Right lobe of liver (tissue), 6 donors: ENCODE results near the gene CNOT6. TPM values are rescaled to one million over a fixed set of nuclear protein-coding genes. Genes with fewer than 3 reads are reported as not detected.

Experiments
- ATAC-seq, 4 donors: fragments of 200-7000 bp; cut with Tn5 transposase; one replicate each; pipeline ENCODE4 v1.9.1; 2020; ENCODE audit warnings: mild to moderate bottlenecking in 4 of 4, moderate library complexity in 4 of 4
- DNase-seq, 3 donors: peaks; one replicate each; pipeline ENCODE4 v3.0.0-alpha.2; 2020
- H3K27ac ChIP-seq, 3 donors: fragments of 200-600 bp; one replicate each; pipeline ENCODE4 v1.8.0; 2022
- H3K27me3 ChIP-seq, 2 donors: fragments of 200-600 bp; one replicate each; pipeline ENCODE4 v1.8.0; 2022
- H3K36me3 ChIP-seq, 4 donors: fragments of 200-600 bp; sonication (generic) in 1 of 4; one replicate each; pipeline versions ENCODE4 v1.5.1 to v1.8.0; 2017 to 2022; ENCODE audit warnings: control low read depth in 1 of 4
- H3K4me1 ChIP-seq, 4 donors: fragments of 200-600 bp; sonication (generic) in 1 of 4; one replicate each; pipeline versions ENCODE4 v1.5.1 to v1.8.0; 2017 to 2022; ENCODE audit warnings: control low read depth in 1 of 4
- H3K4me3 ChIP-seq, 3 donors: fragments of 200-600 bp; one replicate each; pipeline ENCODE4 v1.8.0; 2022
- H3K9me3 ChIP-seq, 4 donors: fragments of 200-600 bp; sonication (generic) in 1 of 4; one replicate each; pipeline versions ENCODE4 v1.5.1 to v1.8.0; 2017 to 2022; ENCODE audit warnings: control low read depth in 1 of 4
- POLR2A ChIP-seq: fragments of 450-650 bp; IDR thresholded peaks from one replicate; pipeline ENCODE4 v1.6.1; 2017; ENCODE audit warnings: antibody characterized with exemption, mild to moderate bottlenecking
- WGBS: methylation state at CpG from one replicate; pipeline ENCODE4 v1.1.6; 2018; ENCODE audit warnings: low coverage, low lambda C conversion rate; ENCODE audit not compliant: insufficient coverage; ENCODE audit errors: missing lambda C conversion rate; 5-methylcytosine and 5-hydroxymethylcytosine counted together
- intact Hi-C, 2 donors: fragments of 100-400 bp; cut with DNase I; formaldehyde crosslinking; loops; one replicate each; pipeline versions ENCODE4 v1.11.2 to v1.14.1; 2022
- total RNA-seq, 6 experiments: library from RNA; depleted of rRNA in 2 of 6; stranded (reverse); fragments of >200 nt in 2 of 6; fragmentation: NEBNext Ultra II Directional in 3 of 6; extraction: Animal tissue kit (Norgen Biotek cat#: 25700) in 3 of 6; gene quantifications; one replicate each; pipeline versions ENCODE4 v1.1.0 to v1.2.4, GENCODE V29; 2016 to 2023
- TF ChIP-seq, protein P1 (sequence below), 4 donors: fragments of 200-600 bp in 3 of 4; fragments of 450-650 bp in 1 of 4; IDR thresholded peaks; one replicate each; pipeline versions ENCODE4 v1.5.1 to v1.8.0; 2016 to 2022; ENCODE audit warnings: antibody characterized with exemption in 4 of 4, mild to moderate bottlenecking in 2 of 4
- donor health status: DM: no; HTN: yes; CAD: no.
- donor health status: DM: no; HTN: no; CAD: no.
- donor health status: DM: no; HTN: no; CAD: no.
- donor health status: DM: no; HTN: yes; CAD: no.
- donor health status: DM: no; HTN: yes; CAD: no.

CNOT6 gene
- total RNA-seq, 6 experiments from 2014 or later, result 4.8 to 8.8 (median 5.3) TPM

DNA sequence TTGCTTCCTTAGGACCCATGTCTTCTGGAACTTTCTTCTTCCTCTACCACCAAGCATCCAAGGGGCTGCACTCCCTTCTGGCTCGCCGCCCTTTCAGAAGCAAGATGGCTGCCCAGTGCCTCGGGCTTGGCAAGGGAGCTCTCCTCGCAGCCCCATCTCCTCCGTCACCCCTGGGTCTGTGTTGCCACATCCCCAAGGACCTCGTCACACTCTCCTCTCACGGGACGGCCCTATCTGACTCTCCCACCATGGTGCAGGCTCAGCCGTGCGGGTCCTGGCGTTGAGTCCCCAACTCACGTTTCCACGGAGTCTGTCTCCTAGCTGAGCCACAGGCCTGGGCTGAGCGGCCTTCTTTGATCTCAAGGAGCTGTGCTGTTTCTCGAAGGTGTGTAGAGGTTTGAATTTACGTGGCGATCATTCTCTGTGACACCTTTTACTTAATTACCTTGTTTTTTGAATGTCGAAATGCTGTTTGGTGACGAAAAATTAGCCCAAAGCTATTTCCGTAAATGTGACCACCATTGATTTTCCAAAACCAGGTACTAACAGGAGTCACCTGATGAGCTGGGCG, 112.1 kb downstream of the CNOT6 start:
- WGBS, result 64% methylated on average over 14 of the region's 21 CpGs
- intact Hi-C loops, result no loop called here
- H3K27ac ChIP-seq, result no peak overlapping the region
- no peak overlapping the region for H3K4me3 ChIP-seq
- no peak for TF ChIP-seq POLR2A
- TF ChIP-seq, protein P1, sequence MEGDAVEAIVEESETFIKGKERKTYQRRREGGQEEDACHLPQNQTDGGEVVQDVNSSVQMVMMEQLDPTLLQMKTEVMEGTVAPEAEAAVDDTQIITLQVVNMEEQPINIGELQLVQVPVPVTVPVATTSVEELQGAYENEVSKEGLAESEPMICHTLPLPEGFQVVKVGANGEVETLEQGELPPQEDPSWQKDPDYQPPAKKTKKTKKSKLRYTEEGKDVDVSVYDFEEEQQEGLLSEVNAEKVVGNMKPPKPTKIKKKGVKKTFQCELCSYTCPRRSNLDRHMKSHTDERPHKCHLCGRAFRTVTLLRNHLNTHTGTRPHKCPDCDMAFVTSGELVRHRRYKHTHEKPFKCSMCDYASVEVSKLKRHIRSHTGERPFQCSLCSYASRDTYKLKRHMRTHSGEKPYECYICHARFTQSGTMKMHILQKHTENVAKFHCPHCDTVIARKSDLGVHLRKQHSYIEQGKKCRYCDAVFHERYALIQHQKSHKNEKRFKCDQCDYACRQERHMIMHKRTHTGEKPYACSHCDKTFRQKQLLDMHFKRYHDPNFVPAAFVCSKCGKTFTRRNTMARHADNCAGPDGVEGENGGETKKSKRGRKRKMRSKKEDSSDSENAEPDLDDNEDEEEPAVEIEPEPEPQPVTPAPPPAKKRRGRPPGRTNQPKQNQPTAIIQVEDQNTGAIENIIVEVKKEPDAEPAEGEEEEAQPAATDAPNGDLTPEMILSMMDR (IDR thresholded peaks at IDR 0.05), result no peak
- no peaks in the 10 kb centered on the region for H3K27me3 ChIP-seq
- no peaks in the 10 kb centered on the region for H3K9me3 ChIP-seq
- DNase-seq, result peak in 1 of 3 donors; percentile 54
- H3K36me3 ChIP-seq, result no peaks in the 10 kb centered on the region
- ATAC-seq, result peak in 1 of 4 donors; percentile 5
- H3K4me1 ChIP-seq, result no peaks in the 10 kb centered on the region

DNA sequence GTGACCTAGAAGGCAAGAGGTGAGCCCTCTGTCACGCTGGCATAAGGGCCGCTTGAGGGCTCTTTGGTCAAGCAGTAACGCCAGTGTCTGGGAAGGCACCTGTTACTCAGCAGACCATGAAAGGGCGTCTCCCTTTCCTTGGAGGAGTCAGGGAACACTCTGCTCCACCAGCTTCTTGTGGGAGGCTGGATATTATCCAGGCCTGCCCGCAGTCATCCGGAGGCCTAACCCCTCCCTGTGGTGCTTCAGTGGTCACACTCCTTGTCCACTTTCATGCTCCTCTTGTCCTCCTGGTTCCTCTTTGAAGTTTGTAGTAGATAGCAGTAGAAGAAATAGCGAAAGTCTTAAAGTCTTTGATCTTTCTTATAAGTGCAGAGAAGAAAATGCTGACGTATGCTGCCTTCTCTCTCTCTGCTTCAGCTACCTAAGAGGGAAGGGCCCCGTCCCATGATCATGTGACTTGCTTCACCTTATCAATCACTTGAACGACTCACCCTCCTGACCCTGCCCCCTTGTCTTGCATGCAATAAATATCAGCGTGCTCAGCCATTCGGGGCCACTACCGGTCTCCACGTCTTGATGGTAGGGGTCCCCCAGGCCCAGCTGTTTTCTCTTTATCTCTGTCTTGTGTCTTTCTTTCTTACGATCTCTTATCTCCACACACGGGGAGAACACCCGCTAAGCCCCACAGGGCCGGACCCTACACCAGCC, 113.8 kb downstream of the CNOT6 start:
- TF ChIP-seq, protein P1 (IDR thresholded peaks at IDR 0.05), result no peak
- TF ChIP-seq POLR2A, result no peak
- no peak overlapping the region for H3K4me3 ChIP-seq
- intact Hi-C loops, result no loop called here
- no peaks in the 10 kb centered on the region for H3K9me3 ChIP-seq
- ATAC-seq, result no peak
- 56% methylated on average over 14 of the region's 18 CpGs for WGBS
- H3K27me3 ChIP-seq, result no peaks in the 10 kb centered on the region
- no peak overlapping the region for H3K27ac ChIP-seq
- H3K4me1 ChIP-seq, result no peaks in the 10 kb centered on the region
- peak in 1 of 3 donors; percentile 14 for DNase-seq
- no peaks in the 10 kb centered on the region for H3K36me3 ChIP-seq

DNA sequence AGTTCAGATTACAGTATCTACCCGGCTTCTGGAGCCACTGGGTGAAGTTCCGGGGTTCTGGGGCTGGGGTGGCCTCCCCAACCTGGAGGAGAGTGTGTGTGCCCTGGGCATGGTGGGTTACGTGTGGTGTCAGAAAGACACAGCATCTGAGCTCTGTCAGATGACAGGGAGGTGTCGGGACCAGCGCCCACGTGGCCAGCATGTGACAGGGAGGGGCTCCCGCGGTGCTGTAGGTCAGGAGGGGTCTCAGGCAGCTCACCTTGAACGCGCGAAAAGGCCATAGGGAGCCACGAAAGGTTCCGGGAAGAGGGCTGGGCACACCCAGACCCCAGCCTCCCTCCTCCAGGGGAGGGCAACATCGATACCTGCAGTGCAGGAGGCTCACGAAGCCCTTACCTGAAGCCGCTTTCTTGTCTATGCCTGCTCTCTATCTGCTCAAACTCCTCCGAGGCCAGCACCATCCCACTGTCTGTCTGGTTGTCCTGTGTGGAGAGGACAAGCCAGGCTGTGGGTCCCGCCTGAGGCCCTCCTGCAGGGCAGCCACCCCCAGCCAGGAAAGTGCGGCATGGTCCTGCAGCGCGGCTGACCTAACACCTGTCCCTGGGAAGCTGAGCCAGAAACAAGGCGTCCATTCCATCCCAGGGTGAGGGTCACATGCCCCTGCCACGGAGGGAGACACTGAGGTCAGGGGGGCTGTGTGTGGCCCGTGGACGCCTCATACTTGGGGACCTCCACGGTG, 114.6 kb downstream of the CNOT6 start:
- H3K9me3 ChIP-seq, result no peaks in the 10 kb centered on the region
- no peaks in the 10 kb centered on the region for H3K36me3 ChIP-seq
- peak in 1 of 3 donors; percentile 50 for DNase-seq
- 82% methylated on average over 6 of the region's 26 CpGs for WGBS
- TF ChIP-seq, protein P1 (IDR thresholded peaks at IDR 0.05), result no peak
- TF ChIP-seq POLR2A, result no peak
- ATAC-seq, result no peak
- intact Hi-C loops, result no loop called here
- H3K27me3 ChIP-seq, result no peaks in the 10 kb centered on the region
- H3K4me3 ChIP-seq, result no peak overlapping the region
- H3K4me1 ChIP-seq, result no peaks in the 10 kb centered on the region
- no peak overlapping the region for H3K27ac ChIP-seq

DNA sequence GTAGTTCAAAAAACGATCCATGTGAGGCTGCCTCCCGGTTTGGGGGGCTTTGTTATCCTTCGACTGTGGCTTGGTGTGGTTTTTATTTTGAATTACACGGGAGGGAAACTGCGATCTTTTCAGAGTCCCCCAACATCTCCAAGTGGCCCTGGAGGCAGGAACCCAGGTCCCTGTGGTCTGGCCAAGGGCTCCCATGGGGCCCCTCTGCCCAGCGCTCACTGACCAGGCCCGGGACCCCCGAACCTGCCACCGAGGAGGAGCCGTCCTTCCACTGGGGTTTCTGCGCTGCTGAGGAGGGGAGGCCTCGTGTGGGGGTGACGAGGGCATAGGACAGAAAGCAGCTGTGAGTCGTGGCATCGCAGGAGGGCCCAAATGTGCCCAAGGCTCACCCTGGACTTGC, 115.2 kb downstream of the CNOT6 start:
- ATAC-seq, result no peak
- no peak overlapping the region for H3K4me3 ChIP-seq
- H3K27ac ChIP-seq, result no peak overlapping the region
- no peak for DNase-seq
- 73% methylated on average over 4 of the region's 15 CpGs for WGBS
- intact Hi-C loops, result no loop called here
- no peaks in the 10 kb centered on the region for H3K4me1 ChIP-seq
- H3K27me3 ChIP-seq, result no peaks in the 10 kb centered on the region
- TF ChIP-seq, protein P1 (IDR thresholded peaks at IDR 0.05), result no peak
- no peak for TF ChIP-seq POLR2A
- H3K36me3 ChIP-seq, result no peaks in the 10 kb centered on the region
- H3K9me3 ChIP-seq, result no peaks in the 10 kb centered on the region
